GM18502 (cell line): Measurements from ENCODE around the gene RTL1.

ENCODE experiments used
- ATAC-seq: cut with Tn5 transposase; IDR thresholded peaks from one replicate; pipeline ENCODE4 v1.9.1; 2021; ENCODE audit warnings: mild to moderate bottlenecking; ENCODE audit not compliant: unreplicated experiment, poor library complexity

The RTL1 gene

DNA sequence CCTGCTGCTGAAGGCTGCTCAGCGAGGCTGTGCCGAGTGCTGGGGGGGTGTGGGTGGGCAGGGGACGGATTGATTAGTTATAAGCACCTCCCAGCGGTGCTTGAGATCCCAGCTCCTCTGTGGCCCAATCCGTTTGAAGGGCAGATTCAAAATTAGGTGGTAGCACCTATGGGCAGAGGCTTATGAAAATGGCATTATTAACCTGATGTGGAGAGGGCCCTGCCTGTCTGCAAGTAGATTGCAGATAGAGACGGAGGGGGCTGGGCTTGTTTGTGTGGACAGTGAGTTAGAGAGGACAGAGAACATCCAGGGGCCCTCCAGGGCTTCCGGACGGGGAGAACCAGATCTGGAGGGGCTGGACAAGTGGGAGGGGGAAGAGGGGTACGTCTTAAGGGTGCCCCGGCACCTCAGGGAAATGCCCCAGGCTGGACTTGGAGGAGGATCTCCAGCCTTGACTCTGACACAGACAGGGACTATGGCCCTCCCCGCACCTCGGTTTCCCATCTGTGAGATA, at the start of gene RTL1:
Gene RTL1, minus strand, starts transcription at position 51 of the 514 bp plus-strand sequence. CDS start 18,934 bp downstream, outside the sequence.
- ATAC-seq: no peak

DNA sequence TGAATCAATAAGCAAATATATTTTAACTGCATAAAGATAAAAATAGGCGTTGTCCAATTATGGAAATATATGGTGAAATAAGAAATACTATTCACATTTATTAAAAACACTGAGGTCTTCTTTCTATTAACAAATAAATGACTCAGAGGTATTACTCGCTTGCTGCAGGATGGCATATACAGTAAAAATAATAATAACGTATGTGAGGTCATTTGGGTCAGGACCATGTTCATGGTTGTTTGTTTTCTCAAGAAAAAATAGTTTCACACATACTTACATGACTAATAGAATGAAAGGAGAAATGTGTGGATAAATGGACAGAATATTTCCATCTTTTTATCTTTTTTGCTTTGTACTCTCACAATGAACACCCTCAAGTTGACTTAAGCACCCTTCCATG, 46.5 kb upstream of the RTL1 start:
- ATAC-seq: no peak

DNA sequence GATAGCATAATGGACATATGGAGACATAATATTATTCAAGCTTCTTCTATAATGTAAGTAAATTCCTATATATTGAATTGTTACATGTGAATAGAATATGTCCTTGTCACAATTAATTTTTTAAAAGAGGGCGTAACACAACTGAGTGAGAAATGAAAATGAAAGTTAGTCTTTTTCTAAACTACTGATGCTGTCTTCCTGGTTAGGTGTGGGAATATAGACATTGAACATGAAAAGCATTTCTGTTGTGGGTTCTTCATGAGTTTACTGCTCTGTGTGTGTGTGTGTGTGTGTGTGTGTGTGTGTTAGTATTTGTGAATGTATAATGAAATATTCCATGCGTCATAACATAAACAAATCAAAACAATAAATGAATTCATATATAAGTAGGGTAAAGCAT, 40.5 kb upstream of the RTL1 start:
- ATAC-seq: no peak

DNA sequence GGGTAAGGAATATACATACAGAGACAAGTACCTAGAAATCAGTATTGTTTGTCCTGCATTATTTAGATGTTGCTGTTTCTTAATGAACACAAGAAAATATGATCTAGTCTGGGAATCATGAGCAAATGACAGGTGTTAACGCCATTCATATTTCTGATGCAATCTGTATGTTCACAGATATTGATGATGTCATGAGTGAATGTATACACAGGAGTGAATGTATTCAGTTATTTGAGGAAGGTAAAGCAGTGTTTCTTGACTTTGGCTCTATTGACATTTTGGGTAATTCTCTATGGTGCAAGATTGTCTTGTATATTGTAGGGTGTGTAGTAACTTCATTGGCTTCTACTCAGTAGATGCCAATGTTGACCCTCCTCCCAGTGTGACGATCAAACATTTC, 26.7 kb upstream of the RTL1 start:
- ATAC-seq: no peak

DNA sequence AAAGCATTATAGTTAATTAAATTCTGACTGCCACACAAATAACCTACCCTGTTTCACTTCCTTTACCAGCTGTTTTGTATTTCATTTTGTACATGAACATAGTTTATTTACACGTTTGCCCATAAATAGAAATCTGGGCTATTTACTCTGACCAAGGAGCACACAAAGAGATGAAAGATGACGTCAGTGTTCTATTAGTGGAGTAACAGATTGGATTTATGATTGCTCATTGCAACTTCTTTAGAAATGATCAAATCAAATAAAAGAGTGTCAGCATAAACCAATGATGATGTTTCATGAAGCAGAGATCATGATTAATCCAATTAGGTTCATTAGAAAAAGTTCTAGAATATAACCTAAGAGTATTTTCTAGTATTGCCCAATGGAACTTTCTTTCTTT, 12.0 kb upstream of the RTL1 start:
- ATAC-seq: no peak

DNA sequence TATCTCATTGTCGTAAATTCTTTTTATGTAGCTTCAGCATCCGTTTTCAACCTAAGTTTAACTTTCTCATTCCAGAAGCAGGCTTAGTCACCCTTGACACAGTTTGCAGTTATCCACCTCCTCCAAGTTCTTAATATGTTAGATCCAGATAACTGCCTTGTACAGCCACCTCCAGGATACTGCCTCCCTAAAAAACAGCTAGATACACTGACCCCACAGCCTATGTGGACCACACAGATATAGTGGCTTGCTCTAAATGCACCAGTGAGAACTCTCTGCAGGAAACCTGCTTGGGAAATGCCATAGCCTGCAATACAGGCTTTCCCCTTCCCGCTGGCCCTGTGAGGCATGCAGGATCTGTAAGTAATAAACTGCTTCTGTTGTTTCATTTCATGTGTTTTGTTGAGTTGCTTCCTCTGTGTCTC, 11.1 kb upstream of the RTL1 start:
- ATAC-seq: no peak

DNA sequence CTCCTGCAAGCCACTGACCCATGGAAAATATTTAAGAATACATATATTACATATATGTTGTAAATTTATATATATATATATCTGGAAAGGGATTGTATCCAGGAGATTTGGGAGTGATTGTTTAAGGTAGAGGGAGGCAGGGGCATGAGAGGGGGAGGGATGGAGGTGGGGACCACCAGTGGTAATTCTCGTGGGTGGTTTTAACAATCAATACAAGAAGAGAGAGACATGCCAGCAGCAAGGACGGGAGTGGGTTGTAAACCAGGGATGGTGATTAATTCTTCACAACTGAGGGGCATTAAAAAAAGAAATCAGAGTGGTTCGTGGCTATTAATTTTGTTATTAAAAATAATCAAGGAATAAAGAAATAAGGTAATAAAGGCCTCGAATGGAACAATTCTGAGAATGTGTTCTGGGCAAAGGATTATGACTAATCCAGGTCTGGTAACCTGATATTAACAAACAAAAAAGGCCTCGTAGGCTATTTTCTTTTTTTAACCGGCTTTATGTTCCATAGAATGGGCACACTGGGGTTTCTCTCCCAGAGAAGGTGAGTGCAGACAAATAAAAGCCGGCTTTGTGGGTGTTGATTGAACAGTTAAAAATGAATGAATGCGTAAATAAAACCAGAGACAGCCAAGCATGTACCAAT, 8.3 kb upstream of the RTL1 start:
- ATAC-seq: no peak

DNA sequence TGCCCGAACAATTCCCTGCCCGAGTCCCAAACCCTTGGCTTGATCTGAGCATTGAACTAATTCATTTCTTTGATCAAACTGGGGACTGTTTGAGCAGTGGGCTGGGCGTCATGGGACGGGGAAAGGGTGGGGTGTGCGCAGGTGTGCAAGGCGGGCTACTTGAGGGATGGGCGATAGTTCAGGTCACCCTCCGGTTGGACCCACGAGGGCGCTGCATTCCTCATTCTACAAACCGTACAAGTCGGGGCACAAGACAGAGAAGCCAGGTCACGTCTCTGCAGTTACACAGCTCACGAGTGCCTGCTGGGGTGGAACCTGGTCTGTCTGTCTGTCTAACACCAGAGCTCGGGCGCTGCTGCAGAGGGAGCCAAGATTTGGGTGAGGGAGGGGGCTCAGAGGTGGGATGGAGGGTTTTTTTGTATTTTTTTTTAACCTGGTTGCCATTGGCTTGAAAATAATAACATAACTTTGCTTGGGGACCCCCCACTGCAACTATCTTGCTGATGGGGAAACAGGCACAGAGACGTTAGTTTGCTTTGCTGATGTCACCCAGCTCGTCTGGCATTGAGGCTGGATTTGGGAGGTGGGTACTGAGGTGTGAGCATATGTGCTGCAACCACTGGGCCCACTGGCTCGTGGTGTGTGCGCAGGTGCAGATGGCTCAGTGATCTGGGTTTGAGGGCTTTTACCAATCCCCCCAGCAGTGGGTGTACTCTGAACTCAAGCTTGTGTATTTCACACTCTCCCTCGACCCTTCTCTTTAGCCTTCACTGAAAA, 7.6 kb upstream of the RTL1 start:
- ATAC-seq: no peak

DNA sequence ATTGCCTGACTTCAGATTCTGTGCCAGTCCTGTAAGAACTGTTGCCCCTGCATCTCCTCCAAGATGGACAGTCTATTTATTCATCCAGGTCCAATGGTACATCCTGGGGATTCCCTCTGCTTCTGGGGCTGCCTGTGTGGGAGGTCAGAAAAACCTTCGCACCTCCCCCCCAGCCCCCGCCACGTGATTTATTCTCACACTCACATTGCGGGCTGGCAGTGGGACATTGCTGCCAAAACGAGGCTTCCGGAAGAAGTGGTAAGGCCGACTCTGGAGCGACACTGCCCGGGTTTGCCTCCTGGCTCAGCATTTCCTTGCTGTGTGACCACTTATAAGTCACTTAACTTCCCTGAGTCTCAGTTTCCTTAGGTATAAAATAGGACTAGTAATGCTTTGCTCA, 5.9 kb upstream of the RTL1 start:
- ATAC-seq: no peak

DNA sequence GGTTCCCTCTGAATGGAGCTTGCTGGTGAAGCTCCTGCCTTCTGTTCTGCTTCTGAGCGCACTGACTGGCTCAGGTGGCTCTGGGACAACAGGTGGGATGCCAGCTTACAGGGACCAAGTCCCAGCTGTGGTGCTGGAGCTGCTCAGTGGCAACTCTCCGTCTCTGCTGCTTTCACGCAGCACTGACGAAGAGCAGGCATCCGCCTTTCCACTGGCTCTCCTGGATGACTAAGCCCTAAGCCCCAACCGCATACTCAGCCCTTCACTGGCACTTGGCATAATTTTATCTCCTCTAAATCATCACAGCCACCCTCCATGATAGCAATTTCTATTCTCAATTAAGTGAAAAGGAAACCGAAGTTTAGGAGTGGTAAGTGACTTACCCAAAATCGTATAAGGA, 3.7 kb upstream of the RTL1 start:
- no peak for ATAC-seq

DNA sequence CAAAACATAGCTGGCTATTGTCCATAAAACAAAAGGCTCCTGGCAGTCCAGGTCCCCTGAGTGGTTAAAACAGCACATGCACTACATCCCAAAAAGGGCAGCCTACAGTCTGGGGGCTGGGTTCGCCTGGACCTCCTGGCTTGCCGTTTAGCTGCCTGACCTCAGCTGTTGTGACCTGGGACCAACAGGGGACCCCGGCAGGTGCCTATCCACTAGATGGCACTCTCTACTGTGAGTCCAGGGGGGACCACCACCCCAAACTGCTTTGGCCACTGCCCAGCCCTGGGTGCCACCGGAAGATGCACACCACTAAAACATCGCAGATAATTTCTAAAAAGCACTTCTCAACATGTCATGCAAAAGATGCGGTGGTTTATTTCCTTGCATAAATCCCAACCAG, 2.9 kb upstream of the RTL1 start:
- ATAC-seq: no peak

DNA sequence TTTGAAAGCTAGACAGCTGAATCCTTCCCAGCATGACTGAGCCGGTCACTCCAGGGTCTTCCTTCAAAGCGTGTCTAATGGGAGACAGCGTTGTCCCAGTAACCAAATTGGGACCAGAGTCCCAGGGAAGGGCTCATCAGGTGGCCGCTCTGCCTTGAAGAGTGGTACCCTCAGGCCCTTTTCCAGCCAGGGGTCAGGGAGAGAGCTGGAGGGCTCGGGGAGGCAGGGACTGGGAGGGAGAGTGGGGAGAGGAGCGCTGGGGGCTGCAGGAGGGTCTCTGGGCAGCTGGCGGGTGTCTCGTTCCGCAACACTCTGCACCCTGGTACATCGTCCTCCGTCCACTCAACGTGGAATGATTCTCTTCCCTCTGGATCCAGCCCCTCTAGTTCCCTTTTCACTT, 1.6 kb upstream of the RTL1 start:
- ATAC-seq: no peak

DNA sequence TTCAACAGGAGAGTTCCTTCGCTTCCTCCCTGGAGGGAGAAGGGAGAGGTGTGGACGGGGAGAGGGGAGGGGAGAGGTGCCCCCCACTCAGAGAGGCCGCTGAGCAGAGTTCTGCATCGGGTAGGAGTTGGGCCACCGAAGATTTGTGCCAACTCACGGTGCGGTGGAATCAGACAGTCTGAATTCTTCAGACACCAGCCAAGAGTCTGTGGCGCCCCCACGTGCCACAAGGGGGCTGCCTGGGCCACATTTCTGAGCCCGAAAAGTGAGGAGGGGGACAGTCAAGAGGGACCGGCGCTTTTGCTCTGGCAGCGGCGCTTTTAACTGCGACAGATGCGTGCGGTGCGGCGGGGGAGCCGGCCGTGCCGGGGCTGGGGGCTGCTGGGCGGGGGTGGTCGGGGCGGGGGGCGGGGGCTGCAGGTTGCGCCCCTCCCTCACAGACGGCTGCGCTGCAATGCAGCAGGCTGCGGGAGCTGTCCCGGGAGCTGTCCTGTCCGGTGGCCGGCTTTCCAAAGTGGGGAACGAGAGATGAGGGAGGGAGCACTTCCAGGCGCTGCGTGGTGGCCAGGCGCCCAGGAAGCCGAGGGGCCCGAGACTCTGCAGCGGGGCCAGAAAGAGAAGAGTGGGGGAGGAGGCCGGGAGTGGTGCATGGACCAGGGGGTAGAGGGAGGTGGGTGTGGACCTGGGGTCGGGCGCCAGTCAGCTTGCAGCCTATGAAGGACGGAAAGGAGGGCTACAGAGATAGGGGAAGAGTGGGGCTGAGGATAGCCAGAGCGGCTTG, 975 bp upstream of the RTL1 start:
- no peak for ATAC-seq

DNA sequence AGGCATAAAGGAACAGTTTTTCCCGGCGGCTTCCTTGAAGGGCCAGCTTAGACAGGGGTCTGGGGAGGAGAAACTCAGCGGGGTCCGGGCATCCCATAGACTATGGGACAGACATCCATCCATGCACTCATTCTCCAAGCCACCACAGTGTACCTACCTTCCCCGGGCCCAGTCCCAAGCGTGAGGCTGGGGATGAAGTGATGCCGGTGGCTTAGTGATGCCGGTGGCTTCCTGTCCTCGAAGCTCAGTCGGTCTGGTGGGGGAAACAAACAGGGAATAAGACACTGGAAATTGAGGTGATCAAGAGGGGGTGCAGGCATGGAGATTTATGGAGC, 421 bp downstream of the RTL1 start:
- ATAC-seq: no peak

DNA sequence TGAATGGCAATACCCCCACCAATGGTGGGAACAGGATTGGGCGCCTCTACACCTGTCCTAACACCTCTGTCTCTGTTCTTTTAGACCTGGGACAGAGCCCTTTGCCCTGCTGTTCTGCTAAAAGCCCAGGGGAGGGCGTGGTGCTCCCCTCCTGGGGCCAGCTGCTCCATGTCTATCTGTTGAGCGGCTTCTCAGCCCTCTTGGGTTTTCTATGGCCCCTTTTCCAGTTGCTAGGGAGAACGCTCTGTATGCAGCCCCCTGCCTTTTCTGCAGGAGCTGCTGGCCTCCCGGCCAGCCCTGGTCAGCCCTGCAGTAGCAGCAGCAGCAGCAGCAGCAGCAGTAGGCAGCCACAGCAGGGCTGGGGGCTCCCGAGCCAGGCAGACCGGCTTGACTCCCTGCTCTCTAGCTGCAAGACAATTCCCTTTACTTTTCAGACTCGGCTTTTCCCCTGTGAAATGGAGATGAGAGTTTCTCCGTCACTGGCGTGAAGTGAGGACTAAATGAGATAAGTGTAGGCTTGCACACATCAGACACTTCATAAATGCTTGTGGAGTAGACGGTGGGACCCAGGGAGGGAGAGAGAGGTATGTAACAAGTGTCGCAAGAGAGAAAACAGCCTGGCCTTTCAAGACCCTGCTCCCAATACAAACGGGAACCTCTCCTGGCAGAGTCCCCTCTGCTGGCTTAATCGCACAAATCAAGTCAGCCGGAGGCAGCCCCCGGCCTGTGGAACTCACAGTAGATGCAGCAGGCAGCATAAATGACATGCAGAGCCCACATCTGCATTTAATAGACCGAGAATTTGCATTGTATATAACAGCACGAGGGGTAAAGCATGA, 1.0 kb downstream of the RTL1 start:
- no peak for ATAC-seq

DNA sequence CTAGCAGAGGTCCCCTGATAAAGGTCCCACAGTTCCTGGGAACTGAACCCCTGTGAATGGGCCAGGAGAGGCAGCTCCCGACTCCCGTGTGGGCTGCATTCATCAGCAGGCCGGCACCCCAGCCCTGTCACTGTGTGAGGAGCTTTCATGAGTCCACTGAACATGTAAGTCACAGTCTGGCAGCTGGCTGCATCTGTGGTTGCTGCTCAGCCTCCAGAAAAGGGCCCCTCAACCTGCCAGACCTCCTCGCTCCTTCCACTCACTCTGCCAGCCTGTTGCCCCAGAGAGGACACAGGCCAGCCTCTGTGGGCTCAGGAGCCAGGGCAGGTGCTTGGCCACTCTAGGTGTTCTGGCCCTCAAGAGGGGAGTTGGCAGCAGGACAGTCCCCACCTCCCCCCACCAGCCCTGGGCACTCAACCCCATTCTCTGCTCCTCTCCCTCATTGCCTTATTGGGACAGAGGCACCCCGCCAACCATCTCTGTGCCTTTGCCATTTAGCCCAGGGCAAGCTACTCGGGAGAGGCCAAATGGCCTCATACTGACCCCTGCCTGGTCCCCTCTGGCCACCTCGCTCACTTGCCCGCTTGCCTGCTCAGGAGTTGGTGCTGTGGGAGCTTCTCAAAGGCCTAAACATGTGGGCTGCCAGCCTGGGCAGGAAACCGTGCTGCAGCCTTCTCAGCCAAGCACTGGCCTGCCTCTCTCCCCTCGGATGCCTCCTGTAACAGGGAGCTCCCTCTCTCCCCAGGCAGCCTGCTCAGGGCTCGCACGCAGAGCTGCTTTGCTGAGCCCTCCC, 1.9 kb downstream of the RTL1 start:
- no peak for ATAC-seq

DNA sequence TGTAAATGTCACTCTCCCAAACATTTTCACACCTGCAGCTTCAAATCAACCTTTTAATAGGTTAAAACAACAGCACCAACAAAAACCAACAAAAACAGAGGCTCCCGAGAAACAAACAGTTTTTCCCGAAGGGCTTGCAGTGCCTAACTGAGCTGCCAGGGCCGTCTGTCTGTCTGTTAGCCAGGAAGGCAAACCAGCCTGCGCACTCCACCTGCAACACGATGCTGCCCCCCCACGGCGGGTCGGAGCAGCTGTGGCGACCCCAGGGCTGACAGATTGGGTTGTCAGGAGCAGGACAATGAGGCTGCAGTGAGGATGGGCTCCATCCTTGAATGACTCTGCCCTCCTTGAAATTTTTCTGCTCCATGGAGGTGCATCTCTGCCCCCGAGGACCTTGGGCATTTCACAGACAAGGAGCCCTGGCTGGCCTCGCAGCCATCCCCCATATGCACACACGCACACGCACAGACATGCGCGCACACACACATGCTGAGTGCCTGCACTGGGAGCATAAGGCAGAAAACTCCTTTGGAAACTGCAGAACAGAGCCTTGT, 2.6 kb downstream of the RTL1 start:
- ATAC-seq: no peak

DNA sequence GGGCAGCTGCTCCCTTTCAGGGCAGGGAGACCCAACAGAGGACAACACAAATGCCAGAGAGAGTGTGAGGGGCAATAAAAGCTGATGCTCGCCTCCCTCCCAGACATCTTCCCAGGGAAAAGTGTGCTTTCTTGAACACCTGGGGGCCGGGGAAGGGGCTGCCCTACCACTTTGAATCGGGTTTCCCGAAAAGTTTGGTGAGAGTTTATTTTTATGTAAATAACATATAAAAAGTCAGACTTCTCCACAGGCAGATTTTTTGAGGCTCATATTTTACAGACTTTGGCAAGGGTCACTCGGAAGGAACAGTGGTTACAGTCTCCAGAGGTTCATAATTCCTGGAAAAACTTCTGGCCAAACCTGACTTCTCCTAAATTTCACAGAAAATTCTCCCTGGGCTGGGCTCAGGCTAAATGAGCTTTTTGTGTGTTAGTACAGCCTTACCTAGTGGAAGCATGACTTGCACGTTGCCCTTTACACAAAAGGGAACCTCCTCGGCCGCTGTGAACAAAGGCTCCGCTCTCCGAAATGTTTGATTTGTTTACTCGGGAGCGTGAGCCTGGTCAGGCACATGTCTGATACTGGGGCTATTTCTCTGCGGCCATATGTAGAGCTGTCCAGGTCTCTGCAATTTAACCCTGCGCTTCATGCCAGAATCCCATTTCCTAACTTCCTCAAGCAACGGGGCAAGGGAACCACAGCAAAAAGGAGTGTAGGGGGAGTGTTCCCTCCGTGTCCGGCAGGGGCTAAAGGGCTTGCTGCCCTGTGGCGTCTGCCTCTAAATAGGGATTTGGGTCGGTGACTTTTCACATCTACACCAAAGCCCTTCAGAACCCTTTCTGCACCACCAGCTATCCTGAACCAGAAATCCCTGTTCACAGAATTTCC, 3.4 kb downstream of the RTL1 start:
- no peak for ATAC-seq
